ENCODE measurements around the gene ANP32E.
"Not testable (repeated sequence)": the region's sequence is repeated elsewhere in the genome, so short reads cannot be mapped to it uniquely, and the experiment has no call there.

ANP32E gene

GRCh38 chr1:150256554-150257341 lies 20.8 kb upstream of the ANP32E start:
- DNase-seq = no peak

- DNase-seq = no peak
Measured at GRCh38 chr1:150256198-150256553, 20.3 kb upstream of the ANP32E start.

DNA sequence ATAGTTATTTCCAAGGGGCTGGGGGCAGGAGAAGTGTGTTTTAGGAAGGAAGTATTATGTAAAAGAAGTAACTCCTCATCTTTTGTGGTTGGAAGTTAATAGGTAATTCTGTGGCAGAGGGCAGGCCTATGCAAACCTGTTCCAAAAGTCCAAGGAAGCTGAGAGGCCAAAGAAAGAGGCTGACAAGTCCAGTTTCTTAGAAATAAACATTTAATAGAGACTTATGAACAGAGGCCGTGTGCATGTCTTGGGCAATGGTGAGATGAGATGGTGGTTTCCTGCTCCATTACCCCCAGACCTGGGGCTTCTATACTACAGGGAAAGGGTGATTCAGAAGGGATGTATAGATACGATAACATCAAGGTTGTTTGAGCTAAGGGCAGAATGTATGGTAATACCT lies 14.0 kb upstream of the ANP32E start:
- no peak for DNase-seq

DNA sequence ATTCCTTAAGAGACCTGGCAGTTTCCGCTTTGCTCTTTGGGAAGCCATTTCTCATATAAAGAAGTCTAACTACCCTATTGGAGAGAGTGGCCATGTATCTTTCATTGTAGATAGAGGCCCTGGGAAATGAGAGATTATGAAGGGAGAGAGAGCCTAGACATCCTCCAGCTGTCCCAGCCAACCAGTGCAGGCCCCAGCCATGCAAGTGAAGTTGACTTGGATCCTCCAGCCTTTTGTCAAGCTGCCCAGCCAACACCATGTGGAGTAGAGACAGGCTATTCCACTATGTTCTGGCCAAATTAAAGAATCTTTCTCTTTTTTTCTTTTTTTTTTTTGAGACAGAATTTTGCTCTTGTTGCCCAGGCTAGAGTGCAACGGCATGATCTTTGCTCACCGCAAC lies 7.1 kb upstream of the ANP32E start:
- no peak for DNase-seq

DNA sequence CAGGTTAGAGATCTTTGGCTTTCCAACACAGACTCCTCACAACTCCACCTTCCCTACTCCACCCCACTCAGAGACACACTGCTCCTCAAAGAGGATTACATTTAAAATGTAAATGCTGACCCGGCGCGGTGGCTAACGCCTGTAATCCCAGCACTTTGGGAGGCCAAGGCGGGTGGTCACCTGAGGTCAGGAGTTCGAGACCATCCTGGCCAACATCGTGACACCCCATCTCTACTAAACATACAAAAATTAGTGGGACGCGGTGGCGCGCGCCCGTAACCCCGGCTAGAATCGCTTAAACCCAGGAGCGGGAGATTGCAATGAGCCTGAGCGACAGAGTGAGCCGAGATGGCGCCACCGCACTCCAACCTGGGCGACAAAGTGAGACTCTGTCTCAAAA lies 1.8 kb upstream of the ANP32E start:
- no peak for DNase-seq

DNA sequence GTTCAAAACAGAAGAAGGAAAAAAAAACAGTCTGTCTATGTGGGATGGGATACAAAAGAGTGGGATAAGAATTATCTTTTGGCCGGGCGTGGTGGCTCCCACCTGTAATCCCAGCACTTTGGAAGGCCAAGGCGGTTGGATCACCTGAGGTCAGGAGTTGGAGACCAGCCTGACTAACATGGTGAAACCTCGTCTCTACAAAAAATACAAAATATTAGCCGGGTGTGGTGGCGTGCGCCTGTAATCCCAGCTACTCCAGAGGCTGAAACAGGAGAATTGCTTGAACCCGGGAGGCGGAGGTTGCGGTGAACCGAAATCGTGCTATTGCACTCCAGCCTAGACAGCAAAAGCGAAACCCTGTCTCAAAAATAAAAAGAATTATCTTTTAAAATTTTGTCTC lies 1.3 kb upstream of the ANP32E start:
- not testable (repeated sequence) for DNase-seq

DNA sequence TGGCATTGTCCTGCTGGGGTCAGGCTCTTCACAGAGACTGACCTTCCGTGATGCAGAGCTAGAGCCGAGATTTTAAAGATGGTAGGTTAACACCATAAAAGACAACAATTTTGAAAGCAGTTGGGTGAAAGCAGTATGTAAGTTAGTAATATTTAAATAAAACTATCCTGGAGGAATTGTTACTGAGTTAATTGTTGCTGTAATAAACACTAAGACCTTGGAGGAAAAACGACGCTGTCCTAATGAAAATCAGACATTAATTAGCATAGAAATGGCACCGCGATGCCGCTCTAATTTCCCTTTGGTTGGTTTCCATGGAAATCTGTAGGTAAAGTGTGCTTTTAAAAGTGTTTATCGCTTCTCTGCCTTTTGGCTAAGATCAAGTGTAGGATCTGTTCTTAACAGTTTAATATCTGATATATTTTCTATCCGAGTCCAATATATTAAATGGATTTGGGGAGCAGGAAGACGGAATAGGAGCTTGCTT lies 745 bp upstream of the ANP32E start:
- no peak for DNase-seq

GRCh38 chr1:150235294-150235851 lies 539 bp downstream of the ANP32E start:
- DNase-seq = peak; percentile 56 to 63

DNA sequence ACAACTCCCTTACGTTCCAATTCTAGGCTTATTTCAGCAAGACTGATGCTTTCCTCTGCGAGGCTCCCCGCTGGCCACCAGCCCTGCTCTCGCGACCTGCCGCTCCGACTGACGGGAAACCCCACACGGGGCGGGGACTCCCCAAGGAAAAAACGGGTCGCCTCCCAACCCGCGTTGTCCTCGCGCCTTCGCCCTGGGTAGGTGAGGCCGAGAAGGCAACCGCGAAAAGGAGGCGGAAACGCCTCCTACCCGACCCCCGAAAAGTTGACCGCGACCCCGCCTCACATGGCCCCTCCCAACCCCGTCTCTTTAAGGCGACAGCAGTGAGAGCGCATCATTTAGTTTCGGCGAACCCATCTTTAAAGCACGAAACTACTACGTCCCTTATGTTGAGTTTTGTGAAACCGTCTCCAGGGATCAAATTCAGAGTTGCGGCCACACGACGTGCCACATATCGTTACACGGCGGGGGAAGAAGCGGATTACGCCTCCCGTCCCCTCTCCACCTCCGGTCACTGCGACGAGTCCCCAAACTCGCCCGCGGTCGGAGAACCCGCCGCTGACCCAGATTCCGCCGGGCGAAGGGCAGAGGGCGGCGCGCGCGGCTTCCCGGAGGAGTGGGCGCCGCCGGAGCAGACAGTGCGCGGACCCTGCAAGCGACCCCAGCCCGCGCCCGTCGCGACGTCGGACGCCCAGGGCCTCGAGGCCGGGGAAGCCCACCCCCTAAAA lies 1.2 kb downstream of the ANP32E start:
- DNase-seq = peak; percentile 94

DNA sequence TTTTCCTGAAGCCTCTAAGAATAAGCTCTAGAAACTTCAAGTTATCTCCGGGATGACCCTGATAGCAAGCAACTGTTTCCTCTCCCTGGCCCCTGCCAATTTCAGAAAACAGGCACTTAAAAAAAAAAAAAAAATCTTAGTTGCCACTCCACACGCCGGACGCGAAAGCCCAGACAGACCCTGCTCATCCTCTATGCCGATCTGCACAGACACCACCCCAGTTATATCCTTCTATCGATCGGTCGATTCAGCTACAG lies 1.7 kb downstream of the ANP32E start:
- no peak for DNase-seq

DNA sequence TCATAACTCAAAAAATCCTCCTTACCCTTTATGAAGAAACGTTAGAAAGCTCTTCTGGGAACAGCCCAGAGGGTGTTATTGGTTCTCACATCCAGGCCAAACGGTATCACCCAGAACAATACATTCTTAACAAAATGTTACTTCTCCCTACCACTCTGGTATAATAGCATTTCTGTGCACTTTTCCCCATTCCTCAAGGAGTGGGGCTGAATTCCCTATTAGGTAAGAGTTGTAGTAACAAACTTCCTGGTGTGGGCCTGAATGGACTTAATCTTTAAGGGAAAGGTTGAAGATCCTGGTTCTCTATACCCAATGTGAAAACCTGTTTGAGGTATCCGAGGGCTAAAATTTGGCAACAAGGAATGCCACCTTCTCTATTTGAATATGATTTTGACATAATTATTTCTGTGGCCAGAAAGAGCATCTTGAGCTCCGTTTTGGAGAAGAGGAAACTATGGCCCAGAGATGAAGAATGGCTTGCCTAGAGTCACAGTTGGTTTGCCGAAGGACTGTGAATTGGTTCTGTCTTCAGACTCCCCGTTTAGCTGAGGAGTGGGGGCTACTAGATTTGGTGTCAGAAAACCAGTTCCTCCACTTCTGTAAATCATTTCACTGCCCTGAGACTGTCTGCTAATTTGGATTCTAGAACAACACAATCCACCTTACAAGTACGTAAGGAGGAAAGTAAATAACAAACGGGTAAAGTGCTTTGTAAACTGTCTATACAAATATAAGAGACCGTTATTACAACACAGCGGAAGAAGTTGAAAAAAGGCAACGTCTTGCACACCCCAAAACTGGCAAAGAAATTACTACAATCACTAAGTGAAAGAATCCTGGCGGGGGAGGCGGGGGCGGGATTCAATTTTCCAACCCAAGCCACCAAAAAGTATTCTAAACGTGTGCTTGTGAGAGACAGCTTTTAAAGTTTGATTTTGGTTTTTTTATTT lies 2.3 kb downstream of the ANP32E start:
- peak; percentile 62 to 63 for DNase-seq

DNA sequence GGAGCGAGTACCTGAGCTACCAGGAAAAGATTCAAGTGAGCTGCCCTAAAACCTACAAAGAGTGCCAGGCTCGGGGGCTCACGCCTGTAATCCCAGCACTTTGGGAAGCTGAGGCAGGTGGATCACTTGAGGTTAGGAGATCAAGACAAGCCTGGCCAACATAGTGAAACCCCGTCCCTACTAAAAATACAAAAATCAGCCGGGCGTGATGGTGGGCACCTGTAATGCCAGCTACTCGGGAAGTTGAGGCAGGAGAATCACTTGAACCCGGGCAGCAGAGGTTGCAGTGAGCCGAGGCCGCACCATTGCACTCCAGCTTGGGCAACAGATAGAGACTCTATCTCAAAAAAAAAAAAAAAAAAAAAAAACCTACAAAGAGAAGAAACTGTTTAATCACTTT lies 3.0 kb downstream of the ANP32E start:
- not testable (repeated sequence) for DNase-seq

GRCh38 chr1:150228246-150228645 lies 7.7 kb downstream of the ANP32E start:
- not testable (repeated sequence) for DNase-seq

GRCh38 chr1:150227228-150227627 lies 8.7 kb downstream of the ANP32E start:
- DNase-seq = no peak

- DNase-seq = no peak
Measured at GRCh38 chr1:150226486-150226885, 9.4 kb downstream of the ANP32E start.

GRCh38 chr1:150225546-150225945 lies 10.4 kb downstream of the ANP32E start:
- DNase-seq = no peak

GRCh38 chr1:150224983-150225382 lies 10.9 kb downstream of the ANP32E start:
- no peak for DNase-seq

GRCh38 chr1:150221552-150221951 lies 14.4 kb downstream of the ANP32E start:
- no peak for DNase-seq

- not testable (repeated sequence) for DNase-seq
Measured at GRCh38 chr1:150215855-150216254, 20.1 kb downstream of the ANP32E start.

GRCh38 chr1:150214099-150214756 lies 21.7 kb downstream of the ANP32E start:
- not testable (repeated sequence) for DNase-seq

DNA sequence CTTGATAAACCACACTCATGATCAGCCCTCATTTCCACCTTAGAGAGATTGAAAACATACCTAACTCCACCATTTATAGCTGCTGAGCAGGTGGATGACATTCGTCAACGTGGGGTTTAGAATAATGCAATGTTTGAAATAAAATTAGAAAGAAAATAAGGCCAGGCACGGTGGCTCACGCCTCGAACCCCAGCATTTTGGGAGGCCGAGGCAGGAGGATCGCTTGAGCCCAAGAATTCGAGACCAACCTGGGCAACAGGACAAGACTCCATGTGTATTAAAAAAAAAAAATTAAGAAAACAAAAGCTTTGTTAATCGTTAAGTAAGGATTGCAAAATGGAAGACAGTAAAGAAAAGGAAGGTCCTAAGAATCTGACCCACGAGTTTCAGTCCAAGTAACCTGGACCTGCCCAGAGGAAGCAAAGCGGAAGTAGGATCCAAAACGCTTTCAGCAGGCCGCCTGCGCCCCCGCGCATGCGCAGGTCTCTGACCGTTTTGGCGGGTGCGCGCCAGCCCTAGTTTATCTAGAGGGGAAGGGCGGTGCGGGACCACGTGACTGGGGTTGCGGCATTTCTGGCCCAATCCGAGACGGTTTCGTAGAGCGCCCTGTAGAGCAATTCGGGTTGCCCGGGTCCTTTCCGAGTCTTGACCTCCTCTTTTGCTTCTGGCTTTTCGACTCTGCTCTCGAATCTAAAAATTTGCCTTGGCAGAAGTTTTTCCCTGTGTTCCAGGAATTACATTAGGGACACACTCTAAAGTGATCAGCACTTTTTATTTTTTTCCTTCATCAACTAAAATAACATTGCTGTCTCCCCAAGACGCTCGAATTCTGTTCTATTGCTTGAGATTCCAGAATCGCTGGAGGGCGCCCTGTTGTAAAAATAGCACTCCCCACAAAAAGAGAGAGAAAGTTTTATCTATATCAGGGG lies 22.5 kb downstream of the ANP32E start:
- DNase-seq = peak; percentile 90 to 94
